Astrocyte (in vitro differentiated cells and primary cell): ENCODE measurements around the gene COPS9. TPM values are rescaled to one million over a fixed set of nuclear protein-coding genes. Genes with fewer than 3 reads are reported as not detected.

Source experiments
- DNase-seq: peaks from one replicate; pipeline ENCODE4 v3.0.0-alpha.2; 2010; ENCODE audit warnings: low read depth
- FAIRE-seq: peaks from 2 replicates; lab custom pipeline; 2011; peaks lifted over from hg19 to GRCh38; lab: Jason Lieb, UNC
- H2AFZ ChIP-seq: 2 replicates; pipeline ENCODE4 v1.6.0; 2012; ENCODE audit warnings: low read depth, low read length, inconsistent platforms
- H3K27ac ChIP-seq: 2 replicates; pipeline ENCODE4 v1.5.1; 2011; ENCODE audit warnings: low read depth, low read length, inconsistent platforms
- H3K27me3 ChIP-seq: 2 replicates; pipeline ENCODE4 v1.6.0; 2011; ENCODE audit warnings: low read length, inconsistent platforms; ENCODE audit not compliant: insufficient read depth
- H3K36me3 ChIP-seq: 2 replicates; pipeline ENCODE4 v1.5.1; 2011; ENCODE audit warnings: low read length, inconsistent platforms; ENCODE audit not compliant: insufficient read depth
- H3K4me1 ChIP-seq: 2 replicates; pipeline ENCODE4 v1.5.1; 2011; ENCODE audit warnings: low read length, inconsistent platforms; ENCODE audit not compliant: insufficient read depth
- H3K4me2 ChIP-seq: 2 replicates; pipeline ENCODE4 v1.6.0; 2012; ENCODE audit warnings: low read length, inconsistent platforms
- H3K4me3 ChIP-seq: 2 replicates; pipeline ENCODE4 v1.5.1; 2011; ENCODE audit warnings: low read depth, mild to moderate bottlenecking, low read length, inconsistent platforms; ENCODE audit not compliant: insufficient read depth
- H3K79me2 ChIP-seq: 2 replicates; pipeline ENCODE4 v1.6.0; 2012; ENCODE audit warnings: mild to moderate bottlenecking, low read length, inconsistent platforms; ENCODE audit not compliant: insufficient read depth
- H3K9ac ChIP-seq: 2 replicates; pipeline ENCODE4 v1.6.0; 2012; ENCODE audit warnings: mild to moderate bottlenecking, low read length, inconsistent platforms
- H3K9me3 ChIP-seq: 2 replicates; pipeline ENCODE4 v1.5.1; 2012; ENCODE audit warnings: low read depth, mild to moderate bottlenecking, low read length, inconsistent platforms; ENCODE audit not compliant: insufficient read depth
- H4K20me1 ChIP-seq: 2 replicates; pipeline ENCODE4 v1.6.0; 2012; ENCODE audit warnings: low read length, inconsistent platforms; ENCODE audit not compliant: insufficient read depth
- H3K27ac Mint-ChIP-seq: one replicate; pipeline ENCODE4 v1.8.0; 2021; ENCODE audit warnings: mild to moderate bottlenecking, mixed read lengths; ENCODE audit not compliant: unreplicated experiment
- H3K27me3 Mint-ChIP-seq: one replicate; pipeline ENCODE4 v1.8.0; 2021; ENCODE audit warnings: low read depth, mixed read lengths; ENCODE audit not compliant: unreplicated experiment
- H3K36me3 Mint-ChIP-seq: one replicate; pipeline ENCODE4 v1.8.0; 2021; ENCODE audit warnings: low read depth, mixed read lengths; ENCODE audit not compliant: unreplicated experiment
- H3K4me1 Mint-ChIP-seq: one replicate; pipeline ENCODE4 v1.8.0; 2021; ENCODE audit warnings: low read depth, mixed read lengths; ENCODE audit not compliant: unreplicated experiment
- H3K4me3 Mint-ChIP-seq: one replicate; pipeline ENCODE4 v1.8.0; 2021; ENCODE audit warnings: mild to moderate bottlenecking, moderate library complexity, mixed read lengths; ENCODE audit not compliant: unreplicated experiment
- H3K9me3 Mint-ChIP-seq: one replicate; pipeline ENCODE4 v1.8.0; 2021; ENCODE audit warnings: mild to moderate bottlenecking, mixed read lengths; ENCODE audit not compliant: unreplicated experiment
- EZH2 ChIP-seq: IDR thresholded peaks from 2 replicates; pipeline ENCODE4 v1.6.1; 2012; ENCODE audit warnings: mild to moderate bottlenecking, low read length, inconsistent platforms; ENCODE audit not compliant: insufficient read depth
- total RNA-seq: library from RNA; stranded (reverse); gene quantifications from 2 replicates; pipeline ENCODE4 v1.2.1, GENCODE V29; 2021
- TF ChIP-seq, protein P1 (sequence below): IDR thresholded peaks from 2 replicates; pipeline ENCODE4 v1.5.1; 2011; ENCODE audit warnings: low read depth, mild to moderate bottlenecking, inconsistent platforms, low read length, moderate library complexity; ENCODE audit not compliant: insufficient read depth

COPS9 gene
- total RNA-seq, 1 donor from 2014 or later = 192 TPM

DNA sequence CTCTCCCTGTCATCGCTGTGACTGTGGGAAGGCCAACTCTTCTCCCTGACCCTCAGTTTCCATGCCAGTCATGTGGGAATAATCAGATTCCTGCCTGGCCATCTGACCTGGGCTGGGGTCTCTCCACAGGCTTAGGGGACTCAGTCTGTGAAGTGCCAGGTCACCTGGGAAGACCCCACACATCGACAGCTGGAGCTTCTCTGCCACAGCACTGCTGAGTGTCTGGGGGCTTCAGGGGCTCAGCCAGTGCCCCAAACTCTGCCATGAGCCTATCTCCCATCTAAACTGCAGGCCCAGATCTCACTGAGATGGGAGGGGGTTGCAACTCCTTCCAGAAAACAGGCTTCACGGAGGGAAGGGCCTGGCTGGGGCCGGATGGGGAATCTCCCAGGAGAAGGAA, 46.4 kb upstream of the COPS9 start:
- Histone ChIP-seq H2AFZ (no peak overlapping the region), H3K4me1 (no peaks in the 10 kb centered on the region), H3K27ac (no peak overlapping the region), H3K36me3 (no peaks in the 10 kb centered on the region), H3K4me2 (no peak overlapping the region), H3K9me3 (peaks cover 2% of the 10 kb centered on the region), H3K4me3 (no peak overlapping the region), H3K9ac (no peak overlapping the region), H4K20me1 (no peaks in the 10 kb centered on the region), H3K79me2 (no peaks in the 10 kb centered on the region), H3K27me3 (peaks cover 15% of the 10 kb centered on the region)
- H3K4me1 Mint-ChIP-seq = no peaks in the 10 kb centered on the region
- peaks cover 71% of the 10 kb centered on the region for H3K27me3 Mint-ChIP-seq
- no peak overlapping the region for H3K27ac Mint-ChIP-seq
- DNase-seq (no peak), FAIRE-seq (no peak)
- peaks cover 2% of the 10 kb centered on the region for H3K36me3 Mint-ChIP-seq
- no peak overlapping the region for H3K4me3 Mint-ChIP-seq
- H3K9me3 Mint-ChIP-seq = peaks cover 20% of the 10 kb centered on the region
- TF ChIP-seq, protein P1, sequence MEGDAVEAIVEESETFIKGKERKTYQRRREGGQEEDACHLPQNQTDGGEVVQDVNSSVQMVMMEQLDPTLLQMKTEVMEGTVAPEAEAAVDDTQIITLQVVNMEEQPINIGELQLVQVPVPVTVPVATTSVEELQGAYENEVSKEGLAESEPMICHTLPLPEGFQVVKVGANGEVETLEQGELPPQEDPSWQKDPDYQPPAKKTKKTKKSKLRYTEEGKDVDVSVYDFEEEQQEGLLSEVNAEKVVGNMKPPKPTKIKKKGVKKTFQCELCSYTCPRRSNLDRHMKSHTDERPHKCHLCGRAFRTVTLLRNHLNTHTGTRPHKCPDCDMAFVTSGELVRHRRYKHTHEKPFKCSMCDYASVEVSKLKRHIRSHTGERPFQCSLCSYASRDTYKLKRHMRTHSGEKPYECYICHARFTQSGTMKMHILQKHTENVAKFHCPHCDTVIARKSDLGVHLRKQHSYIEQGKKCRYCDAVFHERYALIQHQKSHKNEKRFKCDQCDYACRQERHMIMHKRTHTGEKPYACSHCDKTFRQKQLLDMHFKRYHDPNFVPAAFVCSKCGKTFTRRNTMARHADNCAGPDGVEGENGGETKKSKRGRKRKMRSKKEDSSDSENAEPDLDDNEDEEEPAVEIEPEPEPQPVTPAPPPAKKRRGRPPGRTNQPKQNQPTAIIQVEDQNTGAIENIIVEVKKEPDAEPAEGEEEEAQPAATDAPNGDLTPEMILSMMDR = no peak
- TF ChIP-seq EZH2 = no peak

- H3K27me3 Mint-ChIP-seq = peaks cover 74% of the 10 kb centered on the region
Observed at GRCh38 chr2:240182001-240182400, 45.9 kb upstream of the COPS9 start.

More at GRCh38 chr2:240182001-240182400, 45.9 kb upstream of the COPS9 start:
- Histone ChIP-seq H4K20me1 (no peaks in the 10 kb centered on the region), H3K36me3 (no peaks in the 10 kb centered on the region), H3K4me1 (no peaks in the 10 kb centered on the region), H3K9me3 (no peaks in the 10 kb centered on the region), H3K79me2 (no peaks in the 10 kb centered on the region), H3K9ac (no peak overlapping the region), H3K4me2 (no peak overlapping the region), H3K4me3 (no peak overlapping the region), H3K27me3 (peaks cover 15% of the 10 kb centered on the region), H2AFZ (no peak overlapping the region), H3K27ac (no peak overlapping the region)
- no peak overlapping the region for H3K4me3 Mint-ChIP-seq
- DNase-seq = no peak
- H3K4me1 Mint-ChIP-seq = no peaks in the 10 kb centered on the region
- H3K36me3 Mint-ChIP-seq = peaks cover 2% of the 10 kb centered on the region
- H3K9me3 Mint-ChIP-seq = peaks cover 17% of the 10 kb centered on the region
- no peak for FAIRE-seq
- no peak overlapping the region for H3K27ac Mint-ChIP-seq
- TF ChIP-seq, protein P1 = no peak
- TF ChIP-seq EZH2 = no peak
